ENCODE data around the gene IZUMO1R.

DNA sequence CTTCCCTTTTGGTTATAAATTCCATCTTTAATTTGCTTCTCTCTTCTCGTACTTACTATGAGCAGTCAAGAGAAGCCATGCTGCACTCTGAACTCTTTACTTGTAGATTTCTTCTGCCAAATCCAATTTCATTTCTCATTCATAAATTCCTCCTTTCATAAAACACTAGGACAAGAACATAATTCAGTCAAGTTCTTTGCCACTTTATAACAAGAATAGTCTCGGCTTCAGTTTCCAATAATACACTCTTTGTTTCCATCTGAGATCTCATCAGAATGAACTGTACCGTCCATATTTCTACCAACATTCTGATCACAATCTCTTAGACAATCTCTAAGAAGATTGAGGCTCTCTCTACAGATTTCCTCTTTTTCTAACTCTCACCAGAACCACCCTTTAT is 25.1 kb downstream of the IZUMO1R start:
- TF ChIP-seq, protein P1, sequence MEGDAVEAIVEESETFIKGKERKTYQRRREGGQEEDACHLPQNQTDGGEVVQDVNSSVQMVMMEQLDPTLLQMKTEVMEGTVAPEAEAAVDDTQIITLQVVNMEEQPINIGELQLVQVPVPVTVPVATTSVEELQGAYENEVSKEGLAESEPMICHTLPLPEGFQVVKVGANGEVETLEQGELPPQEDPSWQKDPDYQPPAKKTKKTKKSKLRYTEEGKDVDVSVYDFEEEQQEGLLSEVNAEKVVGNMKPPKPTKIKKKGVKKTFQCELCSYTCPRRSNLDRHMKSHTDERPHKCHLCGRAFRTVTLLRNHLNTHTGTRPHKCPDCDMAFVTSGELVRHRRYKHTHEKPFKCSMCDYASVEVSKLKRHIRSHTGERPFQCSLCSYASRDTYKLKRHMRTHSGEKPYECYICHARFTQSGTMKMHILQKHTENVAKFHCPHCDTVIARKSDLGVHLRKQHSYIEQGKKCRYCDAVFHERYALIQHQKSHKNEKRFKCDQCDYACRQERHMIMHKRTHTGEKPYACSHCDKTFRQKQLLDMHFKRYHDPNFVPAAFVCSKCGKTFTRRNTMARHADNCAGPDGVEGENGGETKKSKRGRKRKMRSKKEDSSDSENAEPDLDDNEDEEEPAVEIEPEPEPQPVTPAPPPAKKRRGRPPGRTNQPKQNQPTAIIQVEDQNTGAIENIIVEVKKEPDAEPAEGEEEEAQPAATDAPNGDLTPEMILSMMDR (conservative IDR thresholded peaks at IDR 0.05), result no peak
- no peak for TF ChIP-seq EZH2 (IDR thresholded peaks at IDR 0.05; ENCODE audit: low read depth)
